ENCODE results near the gene SERPINE2. TPM values are rescaled to one million over a fixed set of nuclear protein-coding genes. Genes with fewer than 3 reads are reported as not detected.
"Not testable (repeated sequence)": the region's sequence is repeated elsewhere in the genome, so short reads cannot be mapped to it uniquely, and the experiment has no call there.

Gene SERPINE2
- total RNA-seq, 1 donor from 2014 or later: 10.9 TPM

DNA sequence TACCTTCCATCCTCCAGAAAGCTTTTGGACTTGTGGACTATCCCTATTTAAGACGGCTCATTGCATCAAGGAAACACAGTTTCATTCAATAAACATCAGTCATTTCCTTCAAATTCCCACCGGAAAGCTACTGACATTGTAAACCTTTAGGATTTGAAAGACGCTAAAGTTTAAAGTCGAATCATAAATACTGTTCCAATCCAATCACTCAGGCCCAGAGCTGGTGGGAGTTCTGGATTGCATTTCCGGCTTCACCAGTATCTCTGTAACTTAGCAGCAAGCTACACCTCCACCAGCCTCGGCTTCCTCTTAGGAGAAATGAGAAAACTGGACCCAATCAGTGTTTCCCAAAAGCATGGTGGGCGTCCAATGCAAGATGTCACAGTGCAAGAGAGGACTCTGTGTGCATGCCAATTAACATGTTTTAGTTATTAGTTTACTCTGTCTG, 95.5 kb downstream of the SERPINE2 start:
- DNase-seq (ENCODE audit: low spot score): no peak

- DNase-seq (ENCODE audit: low spot score): no peak
These were observed 96.0 kb downstream of the SERPINE2 start for GRCh38 chr2:223943135-223943534.

DNA sequence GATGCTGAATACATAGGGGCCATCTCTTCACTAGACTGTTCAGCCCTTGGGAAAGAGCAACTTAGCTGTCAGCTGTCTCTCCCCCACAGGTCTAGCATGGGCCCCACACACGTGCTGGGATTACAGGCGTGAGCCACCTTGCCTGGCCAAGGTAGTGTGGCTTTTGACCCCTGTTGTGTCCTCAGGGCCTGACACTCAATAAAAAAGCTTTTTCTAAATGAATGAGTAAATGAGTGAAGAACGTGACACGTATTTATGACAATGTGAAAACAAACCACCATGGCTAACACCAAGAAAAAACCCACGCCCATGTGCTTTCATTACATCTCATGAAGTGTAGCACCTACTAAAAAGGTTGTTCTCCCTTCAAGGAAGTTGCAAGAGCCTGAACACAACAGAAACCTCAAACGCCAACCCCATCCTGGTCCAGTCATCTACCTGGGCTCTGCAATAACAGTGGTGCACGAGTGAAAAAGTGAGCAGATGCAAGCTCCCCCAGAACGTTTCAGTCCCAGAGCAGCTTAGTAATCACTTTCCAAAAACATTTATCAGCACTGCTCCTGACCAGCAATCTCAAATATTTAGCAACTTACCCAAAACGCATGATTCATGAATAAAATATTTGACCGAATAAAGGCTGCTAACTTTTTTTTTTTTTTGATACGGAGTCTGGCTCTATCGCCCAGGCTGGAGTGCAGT, 97.4 kb downstream of the SERPINE2 start:
- DNase-seq (ENCODE audit: low spot score): no peak

DNA sequence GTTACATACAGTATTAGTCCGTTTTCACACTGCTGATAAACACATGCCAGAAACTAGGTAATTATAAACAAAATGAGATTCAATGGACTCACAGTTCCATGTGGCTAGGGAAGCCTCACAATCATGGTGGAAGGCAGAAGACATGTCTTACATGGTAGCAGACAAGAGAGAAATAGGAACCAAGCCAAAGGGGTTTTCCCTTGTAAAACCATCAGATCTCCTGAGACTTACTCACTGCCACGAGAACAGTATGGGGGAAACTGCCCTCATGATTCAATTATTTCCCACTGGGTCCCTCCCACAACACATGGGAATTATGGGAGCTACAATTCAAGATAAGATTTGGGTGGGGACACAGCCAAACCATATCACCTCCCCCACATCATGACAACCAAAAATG, 99.6 kb downstream of the SERPINE2 start:
- not testable (repeated sequence) for DNase-seq (ENCODE audit: low spot score)

DNA sequence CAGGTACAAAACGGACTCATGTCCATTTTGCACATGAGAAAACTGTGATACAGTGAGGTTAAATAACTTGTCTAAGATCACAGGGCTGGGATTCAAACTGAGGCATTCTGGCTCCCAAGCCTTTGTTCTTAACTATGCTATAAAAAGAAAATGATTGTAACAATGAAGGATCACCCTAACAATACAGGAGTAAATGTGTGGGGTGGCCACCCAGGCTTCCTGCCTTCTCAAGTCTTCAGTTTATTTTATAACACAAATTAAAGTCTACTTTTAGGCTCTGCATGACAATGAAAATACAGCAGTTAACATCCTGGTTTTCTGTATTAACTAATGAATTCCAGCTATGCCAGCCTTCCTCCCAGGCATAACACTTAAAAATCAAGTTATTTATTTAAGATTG, 101.6 kb downstream of the SERPINE2 start:
- no peak for DNase-seq (ENCODE audit: low spot score)

DNA sequence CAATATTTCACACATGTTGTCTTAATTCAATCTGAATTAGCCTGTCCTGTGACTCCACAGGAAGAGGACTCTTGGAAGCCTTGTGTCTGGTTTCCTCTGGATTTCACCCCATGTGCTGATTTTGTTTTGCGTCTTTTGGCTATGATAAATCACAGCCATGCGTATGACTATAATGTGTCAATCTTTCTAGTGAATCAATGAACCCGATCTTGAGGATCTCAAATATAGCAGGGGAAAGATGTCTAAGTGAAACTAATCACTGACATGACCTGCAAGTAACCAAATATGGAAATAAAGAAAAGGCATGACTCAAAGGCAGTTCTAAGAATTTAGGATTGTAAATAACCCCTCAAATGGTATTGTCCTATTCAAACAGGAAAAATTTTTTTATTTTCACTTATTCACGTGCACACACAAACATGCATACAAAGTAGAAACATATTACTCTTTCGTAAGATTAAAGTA, 102.2 kb downstream of the SERPINE2 start:
- DNase-seq (ENCODE audit: low spot score): no peak

DNA sequence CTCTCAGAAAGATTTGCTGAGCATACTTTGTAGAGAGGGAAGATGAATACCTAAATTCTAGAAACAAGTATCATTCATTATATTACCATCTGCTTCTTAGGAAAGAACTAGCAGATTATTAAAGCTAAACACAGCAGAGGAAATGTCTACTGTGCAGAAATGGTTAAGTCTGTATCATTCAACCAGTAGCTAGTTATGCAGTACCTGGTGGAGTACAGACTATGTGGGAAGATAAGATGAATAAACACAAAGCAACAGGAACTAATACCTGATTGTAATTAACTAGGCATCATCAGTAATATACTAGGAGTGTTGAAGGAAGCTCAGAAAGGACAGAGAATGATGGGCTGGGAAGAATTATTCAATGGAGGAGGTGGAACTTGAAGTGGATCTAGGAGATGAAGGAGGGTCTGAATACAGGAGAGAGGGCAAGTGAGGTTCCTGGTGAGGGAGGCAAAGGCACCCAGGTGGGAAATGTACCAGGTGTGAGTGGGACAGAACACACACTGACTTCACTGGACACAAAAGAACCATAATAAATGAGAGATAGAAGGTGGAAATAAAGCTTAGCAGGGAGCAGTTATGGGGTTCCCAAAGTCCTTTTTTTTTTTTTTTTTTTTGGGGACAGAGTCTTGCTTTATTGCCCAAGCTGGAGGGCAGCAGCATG, 103.5 kb downstream of the SERPINE2 start:
- DNase-seq (ENCODE audit: low spot score): no peak

DNA sequence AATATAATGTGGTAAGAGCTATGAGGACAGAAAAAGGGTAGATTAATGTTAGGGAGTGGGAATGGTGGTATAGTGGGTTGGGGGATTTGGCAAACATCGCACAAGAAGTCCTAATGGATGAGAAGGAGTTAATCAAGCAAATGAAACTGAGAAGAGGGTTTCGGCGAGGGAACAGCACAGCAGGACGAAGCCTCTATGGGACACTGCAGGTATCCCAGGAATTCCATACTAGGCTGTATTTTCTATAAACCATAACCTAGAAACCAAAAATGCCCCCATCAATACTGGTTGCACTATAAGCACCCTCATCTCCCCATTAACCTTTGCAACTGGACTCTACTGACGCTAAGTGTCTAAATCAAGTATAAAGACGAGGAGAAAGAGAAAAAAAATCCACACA, 104.2 kb downstream of the SERPINE2 start:
- DNase-seq (ENCODE audit: low spot score): no peak

- DNase-seq (ENCODE audit: low spot score): no peak
These were observed 106.0 kb downstream of the SERPINE2 start for GRCh38 chr2:223932816-223933800.

GRCh38 chr2:223930103-223930976, 108.7 kb downstream of the SERPINE2 start:
- DNase-seq (ENCODE audit: low spot score): peak; percentile 52

GRCh38 chr2:223929571-223930102, 109.4 kb downstream of the SERPINE2 start:
- DNase-seq (ENCODE audit: low spot score): no peak

DNA sequence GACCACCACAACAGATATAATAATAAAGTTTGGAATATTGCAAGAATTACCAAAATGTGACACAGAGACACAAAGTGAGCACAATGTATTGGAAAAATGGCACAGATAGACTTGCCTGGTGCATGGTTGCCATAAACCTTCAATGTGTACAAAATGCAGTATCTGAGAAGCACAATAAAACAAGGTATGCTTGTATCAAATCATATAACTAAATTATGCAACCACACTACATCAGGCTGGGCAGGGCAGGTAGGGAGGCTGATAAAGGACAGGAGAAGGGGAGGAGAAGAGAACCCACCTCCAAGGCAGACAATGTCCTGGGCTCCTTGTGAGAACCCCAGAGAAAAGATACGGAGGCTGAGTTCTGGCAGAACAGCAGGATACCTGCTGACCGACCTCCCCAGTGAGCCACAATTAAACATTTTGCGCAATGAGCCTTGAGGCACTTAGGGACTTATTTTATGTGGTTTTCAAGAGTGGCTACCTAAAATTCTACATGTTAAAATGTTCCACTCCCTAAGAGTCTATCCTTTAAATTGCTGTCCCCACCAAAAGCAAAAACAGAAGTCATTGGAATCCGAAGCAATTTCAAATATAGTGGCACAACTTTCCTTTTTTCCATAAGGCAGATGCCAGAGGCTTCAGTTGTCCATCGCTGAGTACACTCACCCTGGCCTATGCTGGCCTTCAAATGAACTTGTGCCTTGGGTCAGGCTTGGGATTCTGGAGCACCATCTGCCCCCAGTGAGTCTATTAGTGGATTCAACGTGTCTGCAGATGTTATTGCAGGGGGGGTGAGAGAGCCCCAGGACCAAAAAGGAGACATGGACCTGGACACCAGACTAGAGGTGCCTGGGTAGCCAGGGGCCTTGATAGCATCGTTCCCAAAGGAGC, 110.7 kb downstream of the SERPINE2 start:
- DNase-seq (ENCODE audit: low spot score): no peak

DNA sequence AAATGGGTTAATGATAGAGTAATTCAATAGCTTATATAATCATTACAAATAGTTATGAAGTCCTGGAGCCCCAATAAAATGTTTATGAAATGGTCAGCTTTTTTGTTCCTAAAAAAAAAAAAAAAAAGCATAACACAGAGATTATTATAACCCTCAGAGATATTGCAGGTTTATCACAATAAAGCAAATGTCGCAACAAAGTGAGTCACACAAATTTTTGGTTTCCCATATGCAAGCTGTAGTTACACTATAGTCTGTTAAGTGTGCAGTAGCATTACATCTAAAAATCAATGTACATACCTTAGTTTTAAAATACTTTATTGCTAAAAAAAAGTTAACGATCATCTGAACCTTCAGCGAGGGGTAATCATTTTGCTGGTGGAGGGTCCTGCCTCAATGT, 114.0 kb downstream of the SERPINE2 start:
- no peak for DNase-seq (ENCODE audit: low spot score)

Other genes with a start within 250 kb of the SERPINE2 start
- 52.7 TPM for gene AP1S3, start 201.7 kb downstream of the SERPINE2 start, total RNA-seq
- 55.2 TPM for gene WDFY1, start 94.0 kb downstream of the SERPINE2 start, total RNA-seq
- 20.6 TPM for gene MRPL44, start 81.8 kb downstream of the SERPINE2 start, total RNA-seq